ENCODE results near the gene SLC10A6.

GRCh38 chr4:86890790-86891189 lies 41.6 kb upstream of the SLC10A6 start:
- TF ChIP-seq, protein P1, sequence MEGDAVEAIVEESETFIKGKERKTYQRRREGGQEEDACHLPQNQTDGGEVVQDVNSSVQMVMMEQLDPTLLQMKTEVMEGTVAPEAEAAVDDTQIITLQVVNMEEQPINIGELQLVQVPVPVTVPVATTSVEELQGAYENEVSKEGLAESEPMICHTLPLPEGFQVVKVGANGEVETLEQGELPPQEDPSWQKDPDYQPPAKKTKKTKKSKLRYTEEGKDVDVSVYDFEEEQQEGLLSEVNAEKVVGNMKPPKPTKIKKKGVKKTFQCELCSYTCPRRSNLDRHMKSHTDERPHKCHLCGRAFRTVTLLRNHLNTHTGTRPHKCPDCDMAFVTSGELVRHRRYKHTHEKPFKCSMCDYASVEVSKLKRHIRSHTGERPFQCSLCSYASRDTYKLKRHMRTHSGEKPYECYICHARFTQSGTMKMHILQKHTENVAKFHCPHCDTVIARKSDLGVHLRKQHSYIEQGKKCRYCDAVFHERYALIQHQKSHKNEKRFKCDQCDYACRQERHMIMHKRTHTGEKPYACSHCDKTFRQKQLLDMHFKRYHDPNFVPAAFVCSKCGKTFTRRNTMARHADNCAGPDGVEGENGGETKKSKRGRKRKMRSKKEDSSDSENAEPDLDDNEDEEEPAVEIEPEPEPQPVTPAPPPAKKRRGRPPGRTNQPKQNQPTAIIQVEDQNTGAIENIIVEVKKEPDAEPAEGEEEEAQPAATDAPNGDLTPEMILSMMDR (IDR thresholded peaks at IDR 0.05), result no peak
- TF ChIP-seq POLR2AphosphoS5 (IDR thresholded peaks at IDR 0.05) (no peak), EP300 (IDR thresholded peaks at IDR 0.05) (no peak), POLR2A (IDR thresholded peaks at IDR 0.05) (no peak)

Data from stomach (tissue), 4 donors.